ENCODE data around the gene PIGB.
A peak's percentile ranks its signal among the peaks of the same experiment; 100 is the strongest.
"Not testable (repeated sequence)": the region's sequence is repeated elsewhere in the genome, so short reads cannot be mapped to it uniquely, and the experiment has no call there.

Gene PIGB

GRCh38 chr15:55318588-55319494, at the start of gene PIGB, which contains the start of gene PIGBOS1:
TSS of gene PIGB (plus strand) at chr15:55319222. CDS start at chr15:55319251, 29 bp downstream.
TSS of gene PIGBOS1 (minus strand) at chr15:55319123. CDS start at chr15:55317792, 1,331 bp downstream.
- DNase-seq = peak; percentile 70

- no peak for DNase-seq
These were observed 48.7 kb upstream of the PIGB start for GRCh38 chr15:55270291-55270690.

- no peak for DNase-seq
These were observed 42.7 kb upstream of the PIGB start for GRCh38 chr15:55276324-55276723.

GRCh38 chr15:55277116-55277564, 41.9 kb upstream of the PIGB start:
- DNase-seq = peak; percentile 35

- no peak for DNase-seq
These were observed 41.3 kb upstream of the PIGB start for GRCh38 chr15:55277715-55278114.

GRCh38 chr15:55279100-55279745, 39.8 kb upstream of the PIGB start:
- DNase-seq = no peak

GRCh38 chr15:55279746-55280351, 39.2 kb upstream of the PIGB start:
- DNase-seq = no peak

- not testable (repeated sequence) for DNase-seq
These were observed 38.4 kb upstream of the PIGB start for GRCh38 chr15:55280589-55280988.

- no peak for DNase-seq
These were observed 37.3 kb upstream of the PIGB start for GRCh38 chr15:55281517-55282228.

GRCh38 chr15:55282284-55282833, 36.7 kb upstream of the PIGB start:
- no peak for DNase-seq

- no peak for DNase-seq
These were observed 35.5 kb upstream of the PIGB start for GRCh38 chr15:55283379-55284147.

- DNase-seq = no peak
These were observed 34.6 kb upstream of the PIGB start for GRCh38 chr15:55284426-55284825.

GRCh38 chr15:55286442-55287189, 32.4 kb upstream of the PIGB start:
- not testable (repeated sequence) for DNase-seq

- no peak for DNase-seq
These were observed 30.9 kb upstream of the PIGB start for GRCh38 chr15:55288006-55288717.

GRCh38 chr15:55289011-55289745, 29.8 kb upstream of the PIGB start:
- no peak for DNase-seq

- no peak for DNase-seq
These were observed 29.1 kb upstream of the PIGB start, which contains the start of gene RAB27A for GRCh38 chr15:55289746-55290527. TSS of gene RAB27A (minus strand) at chr15:55289813. CDS start at chr15:55234934, 54,879 bp downstream.

GRCh38 chr15:55290528-55291057, 28.4 kb upstream of the PIGB start:
- peak; percentile 77 for DNase-seq

GRCh38 chr15:55297315-55297714, 21.7 kb upstream of the PIGB start:
- DNase-seq = no peak
